ENCODE results near the gene NEK10. TPM values are rescaled to one million over a fixed set of nuclear protein-coding genes. Genes with fewer than 3 reads are reported as not detected.

NEK10 gene
- total and polyA plus RNA-seq, 2 of the 13 experiments (the other 11 are each of a cell fraction or from before 2014, with no cell fraction given) = 2.8 to 14.2 TPM

- TF ChIP-seq, protein P1, sequence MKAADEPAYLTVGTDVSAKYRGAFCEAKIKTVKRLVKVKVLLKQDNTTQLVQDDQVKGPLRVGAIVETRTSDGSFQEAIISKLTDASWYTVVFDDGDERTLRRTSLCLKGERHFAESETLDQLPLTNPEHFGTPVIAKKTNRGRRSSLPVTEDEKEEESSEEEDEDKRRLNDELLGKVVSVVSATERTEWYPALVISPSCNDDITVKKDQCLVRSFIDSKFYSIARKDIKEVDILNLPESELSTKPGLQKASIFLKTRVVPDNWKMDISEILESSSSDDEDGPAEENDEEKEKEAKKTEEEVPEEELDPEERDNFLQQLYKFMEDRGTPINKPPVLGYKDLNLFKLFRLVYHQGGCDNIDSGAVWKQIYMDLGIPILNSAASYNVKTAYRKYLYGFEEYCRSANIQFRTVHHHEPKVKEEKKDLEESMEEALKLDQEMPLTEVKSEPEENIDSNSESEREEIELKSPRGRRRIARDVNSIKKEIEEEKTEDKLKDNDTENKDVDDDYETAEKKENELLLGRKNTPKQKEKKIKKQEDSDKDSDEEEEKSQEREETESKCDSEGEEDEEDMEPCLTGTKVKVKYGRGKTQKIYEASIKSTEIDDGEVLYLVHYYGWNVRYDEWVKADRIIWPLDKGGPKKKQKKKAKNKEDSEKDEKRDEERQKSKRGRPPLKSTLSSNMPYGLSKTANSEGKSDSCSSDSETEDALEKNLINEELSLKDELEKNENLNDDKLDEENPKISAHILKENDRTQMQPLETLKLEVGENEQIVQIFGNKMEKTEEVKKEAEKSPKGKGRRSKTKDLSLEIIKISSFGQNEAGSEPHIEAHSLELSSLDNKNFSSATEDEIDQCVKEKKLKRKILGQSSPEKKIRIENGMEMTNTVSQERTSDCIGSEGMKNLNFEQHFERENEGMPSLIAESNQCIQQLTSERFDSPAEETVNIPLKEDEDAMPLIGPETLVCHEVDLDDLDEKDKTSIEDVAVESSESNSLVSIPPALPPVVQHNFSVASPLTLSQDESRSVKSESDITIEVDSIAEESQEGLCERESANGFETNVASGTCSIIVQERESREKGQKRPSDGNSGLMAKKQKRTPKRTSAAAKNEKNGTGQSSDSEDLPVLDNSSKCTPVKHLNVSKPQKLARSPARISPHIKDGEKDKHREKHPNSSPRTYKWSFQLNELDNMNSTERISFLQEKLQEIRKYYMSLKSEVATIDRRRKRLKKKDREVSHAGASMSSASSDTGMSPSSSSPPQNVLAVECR (CRISPR knock-in tag; IDR thresholded peaks at IDR 0.05; ENCODE audit: borderline replicate concordance) = peak; percentile 100
- no peak for TF ChIP-seq RCOR2 (CRISPR knock-in tag; IDR thresholded peaks at IDR 0.05)
- TF ChIP-seq, protein P2, sequence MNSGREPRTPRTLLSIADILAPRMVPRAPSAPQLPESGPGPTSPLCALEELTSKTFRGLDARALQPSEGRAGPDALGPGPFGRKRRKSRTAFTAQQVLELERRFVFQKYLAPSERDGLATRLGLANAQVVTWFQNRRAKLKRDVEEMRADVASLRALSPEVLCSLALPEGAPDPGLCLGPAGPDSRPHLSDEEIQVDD (CRISPR knock-in tag; IDR thresholded peaks at IDR 0.05; ENCODE audit: borderline replicate concordance) = no peak
- TF ChIP-seq FOXJ3 (CRISPR knock-in tag; IDR thresholded peaks at IDR 0.05; ENCODE audit: borderline replicate concordance) = no peak
- TF ChIP-seq IRF2 (CRISPR knock-in tag; IDR thresholded peaks at IDR 0.05) = peak; percentile 91
- TF ChIP-seq KAT8 (CRISPR knock-in tag; IDR thresholded peaks at IDR 0.05) = peak; percentile 51
- TF ChIP-seq EZH2 (conservative IDR thresholded peaks at IDR 0.05; ENCODE audit: low read depth, low read length) = no peak
- no peak for TF ChIP-seq NRL (CRISPR knock-in tag; IDR thresholded peaks at IDR 0.05; ENCODE audit: borderline replicate concordance)
- peak; percentile 78 for TF ChIP-seq CREB1 (IDR thresholded peaks at IDR 0.05)
- no peak; the same call in 1 of the 2 replicates for TF ChIP-seq CREB1 (CRISPR knock-in tag; IDR thresholded peaks at IDR 0.05)
- no peak for TF ChIP-seq ZNF563 (CRISPR knock-in tag; IDR thresholded peaks at IDR 0.05)
- TF ChIP-seq SUZ12 (IDR thresholded peaks at IDR 0.05; ENCODE audit: low read depth, low read length) = no peak
- peak; percentile 99 for TF ChIP-seq TFAP4 (IDR thresholded peaks at IDR 0.05; ENCODE audit: borderline replicate concordance, low read depth)
- TF ChIP-seq NFKB2 (CRISPR knock-in tag; IDR thresholded peaks at IDR 0.05; ENCODE audit: borderline replicate concordance) = peak; percentile 35; the same call in 1 of the 2 replicates
- TF ChIP-seq MLLT10 (CRISPR knock-in tag; IDR thresholded peaks at IDR 0.05) = no peak
- TF ChIP-seq ZNF550 (CRISPR knock-in tag; IDR thresholded peaks at IDR 0.05; ENCODE audit: borderline replicate concordance) = no peak; the same call in 1 of the 2 replicates
- no peak for TF ChIP-seq AGO1 (IDR thresholded peaks at IDR 0.05; ENCODE audit: low read depth, low read length, poor library complexity, severe bottlenecking)
- TF ChIP-seq, protein P3, sequence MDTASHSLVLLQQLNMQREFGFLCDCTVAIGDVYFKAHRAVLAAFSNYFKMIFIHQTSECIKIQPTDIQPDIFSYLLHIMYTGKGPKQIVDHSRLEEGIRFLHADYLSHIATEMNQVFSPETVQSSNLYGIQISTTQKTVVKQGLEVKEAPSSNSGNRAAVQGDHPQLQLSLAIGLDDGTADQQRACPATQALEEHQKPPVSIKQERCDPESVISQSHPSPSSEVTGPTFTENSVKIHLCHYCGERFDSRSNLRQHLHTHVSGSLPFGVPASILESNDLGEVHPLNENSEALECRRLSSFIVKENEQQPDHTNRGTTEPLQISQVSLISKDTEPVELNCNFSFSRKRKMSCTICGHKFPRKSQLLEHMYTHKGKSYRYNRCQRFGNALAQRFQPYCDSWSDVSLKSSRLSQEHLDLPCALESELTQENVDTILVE (CRISPR knock-in tag; IDR thresholded peaks at IDR 0.05) = peak; percentile 65; the same call in 1 of the 2 replicates
- TF ChIP-seq ZNF468 (CRISPR knock-in tag; IDR thresholded peaks at IDR 0.05) = no peak
- no peak for TF ChIP-seq CBX2 (IDR thresholded peaks at IDR 0.05; ENCODE audit: low read depth, low read length)
- TF ChIP-seq CBX2 (CRISPR knock-in tag; IDR thresholded peaks at IDR 0.05; ENCODE audit: low read depth) = no peak
- no peak for TF ChIP-seq REL (CRISPR knock-in tag; conservative IDR thresholded peaks at IDR 0.05)
- peak; percentile 89; the same call in 1 of the 2 replicates for TF ChIP-seq MXD4 (CRISPR knock-in tag; IDR thresholded peaks at IDR 0.05)
These were observed at the start of gene NEK10 (continued) for GRCh38 chr3:27368831-27369607.

All from HepG2 (cell line).